Measurements from ENCODE around the gene LHX8. TPM values are rescaled to one million over a fixed set of nuclear protein-coding genes. Genes with fewer than 3 reads are reported as not detected.
A peak's percentile ranks its signal among the peaks of the same experiment; 100 is the strongest.

The LHX8 gene
- total RNA-seq, 1 donor from 2014 or later = 0.52 TPM

DNA sequence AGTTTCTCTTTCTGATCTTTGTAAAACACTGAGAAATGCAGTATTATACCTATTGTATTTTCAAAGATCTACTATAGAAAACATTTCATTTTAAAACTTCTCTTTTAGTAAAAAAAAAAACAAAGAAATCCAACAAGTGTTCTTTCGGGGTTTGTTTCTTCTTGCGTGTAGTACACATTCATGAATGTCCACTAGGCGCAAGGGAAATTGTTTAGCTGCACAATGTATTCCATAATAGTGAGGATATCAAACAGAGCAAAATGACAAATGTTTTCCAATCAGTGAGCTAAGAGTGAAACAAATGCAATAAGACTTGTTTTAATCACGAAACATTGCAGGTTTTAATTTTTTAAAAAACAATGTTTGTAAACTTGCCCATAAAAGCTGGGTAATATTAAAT is 68.6 kb downstream of the LHX8 start:
- Histone ChIP-seq H3K4me2 (ENCODE audit: low read length) (no peak overlapping the region), H3K27ac (ENCODE audit: low read depth, low read length) (no peak overlapping the region), H2AFZ (ENCODE audit: low read depth, low read length) (no peak overlapping the region), H3K9me3 (ENCODE audit: insufficient read depth, low read depth, low read length) (no peaks in the 10 kb centered on the region), H3K27me3 (ENCODE audit: insufficient read depth, low read length) (no peaks in the 10 kb centered on the region), H3K4me1 (ENCODE audit: insufficient read depth, low read length) (no peaks in the 10 kb centered on the region), H3K4me3 (ENCODE audit: insufficient read depth, low read depth, low read length) (no peak overlapping the region), H3K9ac (ENCODE audit: low read length) (no peak overlapping the region), H3K79me2 (ENCODE audit: insufficient read depth, low read length) (no peaks in the 10 kb centered on the region), H4K20me1 (ENCODE audit: insufficient read depth, low read length) (no peaks in the 10 kb centered on the region), H3K36me3 (ENCODE audit: insufficient read depth, low read length) (no peaks in the 10 kb centered on the region)
- H3K4me1 Mint-ChIP-seq (ENCODE audit: low read depth, unreplicated experiment) = no peaks in the 10 kb centered on the region
- H3K9me3 Mint-ChIP-seq (ENCODE audit: unreplicated experiment) = no peaks in the 10 kb centered on the region
- H3K27ac Mint-ChIP-seq (ENCODE audit: unreplicated experiment) = no peak overlapping the region
- no peak for TF ChIP-seq EZH2 (IDR thresholded peaks at IDR 0.05; ENCODE audit: insufficient read depth, low read length)
- TF ChIP-seq, protein P1, sequence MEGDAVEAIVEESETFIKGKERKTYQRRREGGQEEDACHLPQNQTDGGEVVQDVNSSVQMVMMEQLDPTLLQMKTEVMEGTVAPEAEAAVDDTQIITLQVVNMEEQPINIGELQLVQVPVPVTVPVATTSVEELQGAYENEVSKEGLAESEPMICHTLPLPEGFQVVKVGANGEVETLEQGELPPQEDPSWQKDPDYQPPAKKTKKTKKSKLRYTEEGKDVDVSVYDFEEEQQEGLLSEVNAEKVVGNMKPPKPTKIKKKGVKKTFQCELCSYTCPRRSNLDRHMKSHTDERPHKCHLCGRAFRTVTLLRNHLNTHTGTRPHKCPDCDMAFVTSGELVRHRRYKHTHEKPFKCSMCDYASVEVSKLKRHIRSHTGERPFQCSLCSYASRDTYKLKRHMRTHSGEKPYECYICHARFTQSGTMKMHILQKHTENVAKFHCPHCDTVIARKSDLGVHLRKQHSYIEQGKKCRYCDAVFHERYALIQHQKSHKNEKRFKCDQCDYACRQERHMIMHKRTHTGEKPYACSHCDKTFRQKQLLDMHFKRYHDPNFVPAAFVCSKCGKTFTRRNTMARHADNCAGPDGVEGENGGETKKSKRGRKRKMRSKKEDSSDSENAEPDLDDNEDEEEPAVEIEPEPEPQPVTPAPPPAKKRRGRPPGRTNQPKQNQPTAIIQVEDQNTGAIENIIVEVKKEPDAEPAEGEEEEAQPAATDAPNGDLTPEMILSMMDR (IDR thresholded peaks at IDR 0.05; ENCODE audit: insufficient read depth, low read depth, low read length) = no peak
- DNase-seq (ENCODE audit: low read depth) (no peak), FAIRE-seq (no peak)
- H3K4me3 Mint-ChIP-seq (ENCODE audit: unreplicated experiment) = no peak overlapping the region
- H3K36me3 Mint-ChIP-seq (ENCODE audit: low read depth, unreplicated experiment) = no peaks in the 10 kb centered on the region
- H3K27me3 Mint-ChIP-seq (ENCODE audit: low read depth, unreplicated experiment) = no peaks in the 10 kb centered on the region

DNA sequence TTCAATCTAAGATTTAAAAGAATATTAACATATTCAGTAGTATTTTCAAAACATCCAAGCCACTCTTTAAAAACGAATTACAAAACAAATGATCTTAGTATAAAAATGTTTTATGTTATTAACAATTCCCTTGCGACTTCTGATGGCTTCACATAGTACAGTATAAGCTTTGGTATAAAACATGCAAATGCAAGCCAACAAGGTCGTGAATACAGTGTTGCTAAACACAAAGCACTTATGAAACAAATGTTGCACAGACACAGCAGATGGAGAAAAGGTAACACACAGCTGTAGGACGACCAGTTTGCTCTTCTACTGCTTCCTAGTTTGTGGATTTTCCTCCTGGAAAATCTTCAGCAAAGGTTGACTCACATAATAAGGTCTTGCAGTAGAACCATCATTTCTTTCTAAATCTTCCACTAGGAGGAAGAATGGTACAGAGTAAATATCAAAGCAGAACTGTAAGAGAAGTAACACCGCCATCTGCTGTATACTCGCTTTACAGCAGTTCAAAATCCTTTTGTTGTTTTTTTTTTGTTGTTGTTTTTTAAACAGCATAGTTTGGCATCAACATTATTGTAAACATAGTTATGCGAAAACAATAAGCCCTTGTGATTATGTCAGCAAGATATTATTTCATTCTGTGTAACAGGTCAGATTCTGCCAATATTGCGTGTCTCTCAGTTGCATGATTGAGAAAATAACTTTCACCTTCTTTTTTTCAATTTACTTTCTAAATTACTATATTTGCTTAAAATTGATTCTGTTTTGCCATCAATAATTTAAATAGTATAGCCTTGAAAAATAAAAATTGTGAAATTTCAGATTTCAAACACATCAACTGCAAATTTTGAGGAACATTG is 69.5 kb downstream of the LHX8 start:
- peak; percentile 43 for FAIRE-seq
- no peaks in the 10 kb centered on the region for H3K36me3 Mint-ChIP-seq (ENCODE audit: low read depth, unreplicated experiment)

More for the DNA sequence above, 69.5 kb downstream of the LHX8 start:
- Histone ChIP-seq H3K9ac (ENCODE audit: low read length) (no peak overlapping the region), H3K27me3 (ENCODE audit: insufficient read depth, low read length) (no peaks in the 10 kb centered on the region), H3K79me2 (ENCODE audit: insufficient read depth, low read length) (no peaks in the 10 kb centered on the region), H3K36me3 (ENCODE audit: insufficient read depth, low read length) (no peaks in the 10 kb centered on the region), H3K4me1 (ENCODE audit: insufficient read depth, low read length) (no peaks in the 10 kb centered on the region), H3K9me3 (ENCODE audit: insufficient read depth, low read depth, low read length) (no peaks in the 10 kb centered on the region), H2AFZ (ENCODE audit: low read depth, low read length) (no peak overlapping the region), H3K4me2 (ENCODE audit: low read length) (no peak overlapping the region), H3K4me3 (ENCODE audit: insufficient read depth, low read depth, low read length) (no peak overlapping the region), H3K27ac (ENCODE audit: low read depth, low read length) (no peak overlapping the region), H4K20me1 (ENCODE audit: insufficient read depth, low read length) (no peaks in the 10 kb centered on the region)
- H3K9me3 Mint-ChIP-seq (ENCODE audit: unreplicated experiment) = no peaks in the 10 kb centered on the region
- H3K4me1 Mint-ChIP-seq (ENCODE audit: low read depth, unreplicated experiment) = no peaks in the 10 kb centered on the region
- no peak overlapping the region for H3K27ac Mint-ChIP-seq (ENCODE audit: unreplicated experiment)
- no peak overlapping the region for H3K4me3 Mint-ChIP-seq (ENCODE audit: unreplicated experiment)
- no peaks in the 10 kb centered on the region for H3K27me3 Mint-ChIP-seq (ENCODE audit: low read depth, unreplicated experiment)
- TF ChIP-seq EZH2 (IDR thresholded peaks at IDR 0.05; ENCODE audit: insufficient read depth, low read length) = no peak
- TF ChIP-seq, protein P1 (IDR thresholded peaks at IDR 0.05; ENCODE audit: insufficient read depth, low read depth, low read length) = peak; percentile 83
- peak; percentile 26 for DNase-seq (ENCODE audit: low read depth)
